Stimulated activated CD8-positive, alpha-beta memory T cell treated with anti-CD3 and anti-CD28 coated beads, Interleukin-12 subunit alpha, Interleukin-12 subunit beta, amount 100 ng/mL, for 1 hour (primary cell): ENCODE measurements around the gene SYF2.

Experiments used
- DNase-seq: peaks from one replicate; pipeline ENCODE4 v3.0.0-alpha.2; 2020; ENCODE audit warnings: low read depth

The SYF2 gene

DNA sequence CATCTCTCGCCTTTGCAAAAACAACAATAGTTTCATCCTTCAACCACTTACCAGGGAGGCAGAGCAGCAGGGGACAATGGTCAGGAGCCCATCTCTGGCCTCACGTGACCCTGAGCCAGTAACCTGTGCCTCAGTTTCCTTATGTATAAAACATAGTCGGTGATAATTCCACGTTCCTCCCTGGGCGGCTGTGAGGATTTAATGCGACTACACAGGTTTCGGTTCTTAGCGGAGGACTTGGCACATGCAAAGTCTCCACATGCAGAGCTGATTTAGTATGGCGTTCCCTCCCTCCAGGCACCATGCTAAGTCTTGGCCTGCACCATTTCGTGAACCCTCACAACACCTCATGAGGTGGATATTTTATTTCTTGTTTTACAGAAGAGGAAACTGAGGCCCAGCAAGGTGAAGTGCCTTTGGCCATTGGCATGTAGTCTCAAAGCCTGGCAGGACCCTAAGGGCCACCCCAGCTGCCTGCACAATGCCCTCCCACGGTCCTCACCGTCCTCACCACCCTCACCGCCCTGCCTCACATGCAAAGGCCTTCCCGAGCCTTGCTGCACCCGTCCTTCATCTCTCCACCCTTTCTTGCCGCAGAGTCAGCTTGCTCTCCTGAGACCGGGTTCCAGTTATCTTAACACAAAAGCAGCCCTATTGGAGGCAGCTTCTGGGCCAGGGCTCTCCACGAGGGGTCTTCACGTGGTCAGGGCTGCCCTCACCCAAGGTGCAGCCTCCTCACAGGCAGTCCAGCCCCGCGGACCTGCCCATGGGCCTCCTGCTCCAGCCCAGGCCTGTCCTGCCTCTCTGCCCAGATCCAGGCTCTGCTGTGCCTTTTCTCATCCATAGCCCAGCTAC lies 48.9 kb downstream of the SYF2 start:
- DNase-seq: no peak

DNA sequence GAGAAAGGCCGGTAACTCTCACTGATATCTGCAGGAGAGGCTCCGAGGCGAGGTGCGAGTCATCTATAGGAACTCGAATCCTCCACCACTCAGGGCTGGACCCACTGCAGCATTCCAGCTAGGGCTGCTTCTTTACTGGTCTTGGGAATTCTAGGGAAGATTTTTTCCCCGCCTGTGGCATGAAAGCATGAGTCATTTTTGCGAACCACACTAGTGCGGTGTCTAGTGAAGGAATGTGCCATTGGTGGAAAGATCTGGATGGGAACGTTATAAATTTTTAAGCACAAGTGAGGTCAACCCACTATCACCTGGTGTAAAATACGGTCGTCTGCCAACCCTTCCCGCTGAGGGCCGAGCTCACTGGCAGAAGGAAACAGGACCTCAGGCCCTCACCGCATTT lies 49.7 kb downstream of the SYF2 start:
- DNase-seq: no peak

DNA sequence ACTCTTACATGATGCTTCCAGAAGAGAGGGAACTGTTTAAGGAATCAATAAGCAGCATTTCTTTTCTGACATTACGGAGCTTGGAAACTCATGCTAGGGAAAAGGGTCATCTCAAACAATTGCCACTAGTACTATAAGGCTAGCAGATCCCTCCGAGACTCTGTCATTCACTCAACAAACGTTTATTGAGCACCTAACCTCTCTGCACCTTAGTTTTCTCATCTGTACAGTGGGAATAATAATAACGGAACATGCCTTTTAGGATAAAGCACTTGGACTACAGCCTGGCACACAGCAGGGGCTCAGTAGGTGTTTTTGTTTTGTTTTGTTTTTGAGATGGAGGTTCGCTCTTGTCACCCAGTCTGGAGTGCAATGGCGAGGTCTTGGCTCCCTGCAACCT lies 51.3 kb downstream of the SYF2 start:
- DNase-seq: no peak

DNA sequence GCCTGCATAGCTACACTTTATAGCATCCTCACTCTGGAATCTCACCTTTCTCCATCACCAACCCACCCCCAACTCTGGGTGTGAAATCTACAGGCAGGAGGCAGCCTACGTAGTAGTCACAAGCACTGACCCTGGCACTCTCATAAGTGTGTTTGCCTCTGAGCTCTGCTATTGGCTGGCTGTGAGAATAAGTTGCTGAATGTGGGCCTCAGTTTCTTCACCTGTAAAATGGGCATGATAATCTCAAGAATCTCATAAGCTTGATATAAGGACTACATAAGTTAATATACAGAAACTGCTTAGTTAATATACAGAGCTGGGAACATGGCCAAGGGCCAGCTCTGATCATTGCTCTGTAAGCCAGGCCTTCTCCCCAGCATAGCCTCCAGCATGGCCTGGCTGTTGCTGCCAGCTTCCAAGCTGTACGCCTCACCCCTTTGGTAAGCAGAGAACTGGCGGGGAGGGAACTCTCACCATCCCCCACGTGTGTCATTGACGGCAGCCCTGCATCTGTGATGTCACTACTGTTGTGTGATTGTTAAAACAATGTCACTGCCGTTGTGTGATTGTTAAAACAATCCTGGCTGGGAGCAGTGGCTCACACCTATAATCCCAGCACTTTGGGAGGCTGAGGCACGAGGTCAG lies 53.3 kb downstream of the SYF2 start:
- no peak for DNase-seq

DNA sequence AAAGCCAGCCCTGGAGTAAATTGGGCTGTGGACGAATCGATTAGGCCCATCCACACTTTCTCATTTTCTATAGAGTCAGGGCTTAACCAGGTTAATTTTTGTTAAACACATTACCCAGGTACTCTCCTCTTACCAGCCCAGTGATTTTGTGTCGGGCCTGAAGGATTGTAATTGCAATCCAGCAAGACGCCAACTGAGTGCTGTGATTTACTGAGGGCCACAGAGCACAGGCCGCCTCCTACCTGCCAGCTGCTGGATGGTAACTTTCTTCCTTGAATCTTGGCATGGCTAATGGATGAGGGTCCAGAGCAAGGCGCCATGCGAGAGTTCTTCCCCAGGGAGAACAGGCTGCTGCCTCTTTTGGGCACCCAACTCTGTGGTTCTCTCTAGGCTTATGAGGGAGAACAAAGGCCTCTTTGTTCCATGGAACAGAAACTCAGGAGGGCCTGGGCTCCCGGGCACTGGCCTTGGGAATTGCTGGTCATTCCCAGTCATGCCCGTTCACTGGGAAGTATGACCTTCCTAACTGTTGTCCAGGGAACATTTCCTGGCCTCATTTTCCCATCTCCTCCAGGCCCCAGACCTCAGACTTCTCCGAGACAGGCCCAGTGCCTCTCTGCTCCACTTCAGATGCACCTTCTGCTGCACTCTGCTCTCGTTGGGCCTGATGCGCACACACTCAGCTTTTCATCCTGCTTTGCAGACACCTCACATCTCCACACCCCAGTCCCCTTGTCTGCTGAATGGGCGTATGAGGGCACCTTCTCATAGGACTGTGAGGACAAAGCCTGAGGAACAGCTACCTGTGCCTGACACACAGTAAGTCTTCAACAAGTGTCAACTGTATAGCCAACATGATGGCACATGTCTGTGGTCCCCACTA lies 57.3 kb downstream of the SYF2 start:
- DNase-seq: no peak

DNA sequence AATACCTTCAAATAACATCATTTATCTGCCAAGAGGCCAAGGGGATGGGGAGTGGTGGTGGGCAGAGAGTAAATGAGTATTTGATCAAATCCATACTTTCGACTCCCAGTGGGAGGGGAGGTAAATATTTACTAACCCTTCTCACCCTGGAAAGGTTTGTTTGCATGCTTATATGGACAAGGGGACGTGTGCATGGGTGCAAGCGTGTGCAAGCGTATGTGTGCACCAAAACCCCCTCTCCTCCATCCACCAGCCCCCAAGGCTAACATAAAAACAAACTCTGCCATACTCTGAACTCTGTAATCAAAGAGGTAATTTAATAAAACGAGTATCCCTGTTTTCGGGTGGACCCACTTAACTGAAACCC lies 58.0 kb downstream of the SYF2 start:
- DNase-seq: no peak

DNA sequence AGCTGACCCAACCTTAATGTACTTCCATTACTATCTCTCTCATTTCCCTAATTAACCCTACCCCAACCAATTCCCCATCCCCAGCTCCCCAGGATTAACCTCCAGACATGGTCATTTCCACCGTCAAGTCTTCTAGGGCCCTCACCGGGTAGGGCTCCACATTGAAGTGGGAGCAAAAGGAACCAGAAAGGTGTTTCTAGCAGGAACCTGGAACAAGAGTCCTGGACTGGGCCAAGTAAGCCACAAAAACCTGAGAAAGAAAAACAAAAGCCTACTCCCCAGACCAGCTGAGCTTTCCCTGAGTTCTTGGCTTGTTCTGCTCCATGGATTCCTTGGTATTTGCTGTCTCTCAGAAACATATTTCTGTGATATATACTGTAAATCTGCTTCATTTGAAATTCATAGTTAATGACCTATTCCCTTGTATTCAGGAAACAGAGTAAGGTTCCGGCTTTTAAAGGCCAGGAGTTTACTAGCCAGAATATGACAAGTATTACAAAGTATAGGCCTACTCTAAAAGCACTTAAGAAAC lies 58.4 kb downstream of the SYF2 start:
- DNase-seq: no peak
